ENCODE measurements around the gene EEF2K.

EEF2K gene

DNA sequence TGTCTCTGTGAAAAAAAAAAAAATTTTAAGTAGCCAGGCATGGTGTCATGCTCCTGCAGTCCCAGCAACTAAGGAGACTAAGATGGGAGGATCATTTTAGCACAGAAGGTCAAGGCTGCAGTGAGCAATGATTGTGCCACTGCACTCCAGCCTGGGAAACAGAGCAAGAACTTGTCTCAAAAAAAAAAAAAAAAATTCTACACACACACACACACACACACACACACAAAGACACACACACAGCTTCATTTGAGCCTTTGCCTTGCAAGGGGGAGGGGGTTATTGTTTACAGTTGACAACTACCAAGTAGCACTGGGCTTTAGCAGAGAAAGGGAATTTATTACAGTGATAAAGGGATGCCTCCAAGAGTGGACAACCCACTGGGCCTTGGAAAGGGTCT lies 86.2 kb downstream of the EEF2K start:
- ATAC-seq = no peak
- TF ChIP-seq, protein P1, sequence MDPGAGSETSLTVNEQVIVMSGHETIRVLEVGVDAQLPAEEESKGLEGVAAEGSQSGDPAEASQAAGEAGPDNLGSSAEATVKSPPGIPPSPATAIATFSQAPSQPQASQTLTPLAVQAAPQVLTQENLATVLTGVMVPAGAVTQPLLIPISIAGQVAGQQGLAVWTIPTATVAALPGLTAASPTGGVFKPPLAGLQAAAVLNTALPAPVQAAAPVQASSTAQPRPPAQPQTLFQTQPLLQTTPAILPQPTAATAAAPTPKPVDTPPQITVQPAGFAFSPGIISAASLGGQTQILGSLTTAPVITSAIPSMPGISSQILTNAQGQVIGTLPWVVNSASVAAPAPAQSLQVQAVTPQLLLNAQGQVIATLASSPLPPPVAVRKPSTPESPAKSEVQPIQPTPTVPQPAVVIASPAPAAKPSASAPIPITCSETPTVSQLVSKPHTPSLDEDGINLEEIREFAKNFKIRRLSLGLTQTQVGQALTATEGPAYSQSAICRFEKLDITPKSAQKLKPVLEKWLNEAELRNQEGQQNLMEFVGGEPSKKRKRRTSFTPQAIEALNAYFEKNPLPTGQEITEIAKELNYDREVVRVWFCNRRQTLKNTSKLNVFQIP (CRISPR knock-in tag; IDR thresholded peaks at IDR 0.05; ENCODE audit: borderline replicate concordance, low read depth) = no peak
- TF ChIP-seq RARB (CRISPR knock-in tag; IDR thresholded peaks at IDR 0.05) = no peak
- TF ChIP-seq, protein P2, sequence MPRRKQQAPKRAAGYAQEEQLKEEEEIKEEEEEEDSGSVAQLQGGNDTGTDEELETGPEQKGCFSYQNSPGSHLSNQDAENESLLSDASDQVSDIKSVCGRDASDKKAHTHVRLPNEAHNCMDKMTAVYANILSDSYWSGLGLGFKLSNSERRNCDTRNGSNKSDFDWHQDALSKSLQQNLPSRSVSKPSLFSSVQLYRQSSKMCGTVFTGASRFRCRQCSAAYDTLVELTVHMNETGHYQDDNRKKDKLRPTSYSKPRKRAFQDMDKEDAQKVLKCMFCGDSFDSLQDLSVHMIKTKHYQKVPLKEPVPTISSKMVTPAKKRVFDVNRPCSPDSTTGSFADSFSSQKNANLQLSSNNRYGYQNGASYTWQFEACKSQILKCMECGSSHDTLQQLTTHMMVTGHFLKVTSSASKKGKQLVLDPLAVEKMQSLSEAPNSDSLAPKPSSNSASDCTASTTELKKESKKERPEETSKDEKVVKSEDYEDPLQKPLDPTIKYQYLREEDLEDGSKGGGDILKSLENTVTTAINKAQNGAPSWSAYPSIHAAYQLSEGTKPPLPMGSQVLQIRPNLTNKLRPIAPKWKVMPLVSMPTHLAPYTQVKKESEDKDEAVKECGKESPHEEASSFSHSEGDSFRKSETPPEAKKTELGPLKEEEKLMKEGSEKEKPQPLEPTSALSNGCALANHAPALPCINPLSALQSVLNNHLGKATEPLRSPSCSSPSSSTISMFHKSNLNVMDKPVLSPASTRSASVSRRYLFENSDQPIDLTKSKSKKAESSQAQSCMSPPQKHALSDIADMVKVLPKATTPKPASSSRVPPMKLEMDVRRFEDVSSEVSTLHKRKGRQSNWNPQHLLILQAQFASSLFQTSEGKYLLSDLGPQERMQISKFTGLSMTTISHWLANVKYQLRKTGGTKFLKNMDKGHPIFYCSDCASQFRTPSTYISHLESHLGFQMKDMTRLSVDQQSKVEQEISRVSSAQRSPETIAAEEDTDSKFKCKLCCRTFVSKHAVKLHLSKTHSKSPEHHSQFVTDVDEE (CRISPR knock-in tag; IDR thresholded peaks at IDR 0.05) = no peak
- TF ChIP-seq SNAI2 (CRISPR knock-in tag; IDR thresholded peaks at IDR 0.05) = no peak
- TF ChIP-seq PPARA (CRISPR knock-in tag; IDR thresholded peaks at IDR 0.05; ENCODE audit: borderline replicate concordance) = no peak
- TF ChIP-seq, protein P3, sequence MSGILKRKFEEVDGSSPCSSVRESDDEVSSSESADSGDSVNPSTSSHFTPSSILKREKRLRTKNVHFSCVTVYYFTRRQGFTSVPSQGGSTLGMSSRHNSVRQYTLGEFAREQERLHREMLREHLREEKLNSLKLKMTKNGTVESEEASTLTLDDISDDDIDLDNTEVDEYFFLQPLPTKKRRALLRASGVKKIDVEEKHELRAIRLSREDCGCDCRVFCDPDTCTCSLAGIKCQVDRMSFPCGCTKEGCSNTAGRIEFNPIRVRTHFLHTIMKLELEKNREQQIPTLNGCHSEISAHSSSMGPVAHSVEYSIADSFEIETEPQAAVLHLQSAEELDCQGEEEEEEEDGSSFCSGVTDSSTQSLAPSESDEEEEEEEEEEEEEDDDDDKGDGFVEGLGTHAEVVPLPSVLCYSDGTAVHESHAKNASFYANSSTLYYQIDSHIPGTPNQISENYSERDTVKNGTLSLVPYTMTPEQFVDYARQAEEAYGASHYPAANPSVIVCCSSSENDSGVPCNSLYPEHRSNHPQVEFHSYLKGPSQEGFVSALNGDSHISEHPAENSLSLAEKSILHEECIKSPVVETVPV (CRISPR knock-in tag; IDR thresholded peaks at IDR 0.05) = no peak
- TF ChIP-seq OSR1 (CRISPR knock-in tag; IDR thresholded peaks at IDR 0.05) = no peak
- TF ChIP-seq BACH2 (CRISPR knock-in tag; IDR thresholded peaks at IDR 0.05; ENCODE audit: borderline replicate concordance) = no peak
- TF ChIP-seq ZNF565 (CRISPR knock-in tag; conservative IDR thresholded peaks at IDR 0.05; ENCODE audit: low read depth) = no peak
- no peak for TF ChIP-seq TCF4 (CRISPR knock-in tag; IDR thresholded peaks at IDR 0.05; ENCODE audit: borderline replicate concordance)
- TF ChIP-seq CSDC2 (CRISPR knock-in tag; IDR thresholded peaks at IDR 0.05) = no peak
- no peak for TF ChIP-seq ISL1 (CRISPR knock-in tag; IDR thresholded peaks at IDR 0.05)

DNA sequence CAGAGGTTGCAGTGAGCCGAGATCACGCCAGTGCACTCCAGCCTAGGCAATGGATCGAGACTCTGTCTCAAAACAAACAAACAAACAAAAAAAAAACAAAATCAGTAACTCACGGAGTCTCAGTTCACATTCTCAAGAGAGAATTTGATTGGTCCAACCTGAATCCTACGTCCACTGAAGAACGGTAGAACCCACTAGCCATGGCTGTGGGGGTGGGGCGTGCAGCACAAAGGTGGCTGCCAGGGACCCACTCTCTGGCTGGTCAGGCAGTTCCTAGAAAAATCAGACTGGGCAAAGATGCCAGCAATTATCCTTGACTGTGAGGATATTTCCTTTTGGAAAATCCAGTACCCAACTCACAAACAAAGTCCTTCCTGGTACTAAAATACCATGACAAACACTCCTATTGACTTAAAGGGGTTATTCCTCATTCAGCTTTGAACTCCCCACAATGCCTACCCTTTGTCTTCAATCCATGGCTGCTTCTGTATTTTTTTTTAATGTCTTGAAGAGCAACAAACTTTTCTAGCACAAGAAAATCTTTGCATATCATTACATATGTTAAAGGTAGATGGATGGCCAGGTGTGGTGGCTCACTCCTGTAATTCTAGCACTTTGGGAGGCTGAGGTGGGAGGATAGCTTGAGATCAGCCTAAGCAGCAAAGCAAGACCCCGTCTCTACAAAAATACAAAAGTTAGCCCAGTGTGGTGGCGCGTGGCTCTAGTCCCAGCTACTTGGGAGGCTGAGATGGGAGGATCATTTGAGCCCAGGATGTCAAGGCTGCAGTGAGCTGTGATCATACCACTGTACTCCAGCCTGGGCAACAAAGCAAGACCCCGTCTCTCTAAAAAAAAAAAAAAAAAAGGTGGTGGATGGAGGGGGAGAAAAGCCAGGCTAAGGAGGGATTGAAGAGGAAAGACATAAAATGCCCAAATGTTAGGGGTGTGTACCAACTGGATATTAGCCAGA lies 87.3 kb downstream of the EEF2K start:
- no peak for ATAC-seq

More for the DNA sequence above, 87.3 kb downstream of the EEF2K start:
- no peak for TF ChIP-seq ARNTL (CRISPR knock-in tag; IDR thresholded peaks at IDR 0.05; ENCODE audit: borderline replicate concordance, low read depth)
- no peak for TF ChIP-seq ZNF70 (CRISPR knock-in tag; IDR thresholded peaks at IDR 0.05)
- no peak for TF ChIP-seq ZNF8 (CRISPR knock-in tag; IDR thresholded peaks at IDR 0.05)
- TF ChIP-seq ISL1 (CRISPR knock-in tag; IDR thresholded peaks at IDR 0.05) = no peak
- TF ChIP-seq SNAI2 (CRISPR knock-in tag; IDR thresholded peaks at IDR 0.05) = no peak
- TF ChIP-seq CSDC2 (CRISPR knock-in tag; IDR thresholded peaks at IDR 0.05) = no peak
- TF ChIP-seq, protein P2 (CRISPR knock-in tag; IDR thresholded peaks at IDR 0.05) = no peak
- TF ChIP-seq, protein P1 (CRISPR knock-in tag; IDR thresholded peaks at IDR 0.05; ENCODE audit: borderline replicate concordance, low read depth) = no peak
- no peak for TF ChIP-seq RARB (CRISPR knock-in tag; IDR thresholded peaks at IDR 0.05)
- TF ChIP-seq, protein P4, sequence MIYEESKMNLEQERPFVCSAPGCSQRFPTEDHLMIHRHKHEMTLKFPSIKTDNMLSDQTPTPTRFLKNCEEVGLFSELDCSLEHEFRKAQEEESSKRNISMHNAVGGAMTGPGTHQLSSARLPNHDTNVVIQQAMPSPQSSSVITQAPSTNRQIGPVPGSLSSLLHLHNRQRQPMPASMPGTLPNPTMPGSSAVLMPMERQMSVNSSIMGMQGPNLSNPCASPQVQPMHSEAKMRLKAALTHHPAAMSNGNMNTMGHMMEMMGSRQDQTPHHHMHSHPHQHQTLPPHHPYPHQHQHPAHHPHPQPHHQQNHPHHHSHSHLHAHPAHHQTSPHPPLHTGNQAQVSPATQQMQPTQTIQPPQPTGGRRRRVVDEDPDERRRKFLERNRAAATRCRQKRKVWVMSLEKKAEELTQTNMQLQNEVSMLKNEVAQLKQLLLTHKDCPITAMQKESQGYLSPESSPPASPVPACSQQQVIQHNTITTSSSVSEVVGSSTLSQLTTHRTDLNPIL (CRISPR knock-in tag; IDR thresholded peaks at IDR 0.05; ENCODE audit: low read depth) = no peak
- TF ChIP-seq PPARA (CRISPR knock-in tag; IDR thresholded peaks at IDR 0.05; ENCODE audit: borderline replicate concordance) = no peak
- TF ChIP-seq, protein P3 (CRISPR knock-in tag; IDR thresholded peaks at IDR 0.05) = no peak
- no peak for TF ChIP-seq OSR1 (CRISPR knock-in tag; IDR thresholded peaks at IDR 0.05)
- TF ChIP-seq ZFP3 (CRISPR knock-in tag; IDR thresholded peaks at IDR 0.05) = no peak
- TF ChIP-seq ZC3H10 (CRISPR knock-in tag; IDR thresholded peaks at IDR 0.05) = no peak

Data from SK-N-SH treated with all-trans-retinoic acid at 6 μM for 48 hours (cell line).